Spleen (tissue), 11 donors: ENCODE data around the gene SH2D2A. TPM values are rescaled to one million over a fixed set of nuclear protein-coding genes. Genes with fewer than 3 reads are reported as not detected.

ENCODE experiments used
- DNase-seq: peaks from one replicate; pipeline ENCODE4 v3.0.0-alpha.2; 2020
- H3K27ac ChIP-seq, 8 donors: fragments of 200-600 bp; sonication (generic) in 7 of 8; 1 replicate in 4 of 8; 2 replicates in 4 of 8; pipeline versions ENCODE4 v1.5.0 to v1.8.0; 2016 to 2021; ENCODE audit warnings: inconsistent platforms in 4 of 8, mild to moderate bottlenecking in 4 of 8, moderate library complexity in 1 of 8
- H3K27me3 ChIP-seq, 7 donors: fragments of 200-600 bp; sonication (generic) in 6 of 7; replicated peaks in 1 of 7; 1 replicate in 4 of 7; 2 replicates in 3 of 7; pipeline versions ENCODE4 v1.5.0 to v1.8.0; 2016 to 2021; ENCODE audit warnings: inconsistent platforms in 3 of 7, mild to moderate bottlenecking in 1 of 7
- H3K36me3 ChIP-seq, 6 donors: fragments of 200-600 bp; sonication (generic) in 5 of 6; 1 replicate in 4 of 6; 2 replicates in 2 of 6; pipeline versions ENCODE4 v1.5.0 to v1.8.0; 2016 to 2021; ENCODE audit warnings: inconsistent platforms in 2 of 6
- H3K4me1 ChIP-seq, 6 donors: fragments of 200-600 bp; sonication (generic) in 5 of 6; 1 replicate in 3 of 6; 2 replicates in 3 of 6; pipeline versions ENCODE4 v1.5.0 to v1.8.0; 2016 to 2021; ENCODE audit warnings: inconsistent platforms in 3 of 6
- H3K4me3 ChIP-seq, 8 donors: fragments of 200-600 bp; sonication (generic) in 7 of 8; 1 replicate in 4 of 8; 2 replicates in 4 of 8; pipeline versions ENCODE4 v1.5.0 to v1.8.0; 2016 to 2021; ENCODE audit warnings: inconsistent platforms in 4 of 8, mild to moderate bottlenecking in 4 of 8, moderate library complexity in 2 of 8
- H3K9me3 ChIP-seq, 8 donors: fragments of 200-600 bp; sonication (generic) in 7 of 8; 1 replicate in 4 of 8; 2 replicates in 4 of 8; pipeline versions ENCODE4 v1.5.0 to v1.8.0; 2016 to 2021; ENCODE audit warnings: inconsistent platforms in 4 of 8
- CTCF ChIP-seq, 11 experiments: fragments of 200-600 bp in 7 of 11; fragments of 450-650 bp in 4 of 11; sonication (generic) in 4 of 11; IDR thresholded peaks in 8 of 11; conservative IDR thresholded peaks in 3 of 11; 1 replicate in 7 of 11; 2 replicates in 4 of 11; pipeline versions ENCODE4 v1.4.0 to v1.8.0; 2016 to 2021; ENCODE audit warnings: antibody characterized with exemption in 11 of 11, inconsistent platforms in 4 of 11, mild to moderate bottlenecking in 1 of 11
- POLR2A ChIP-seq, 3 donors: fragments of 450-650 bp; IDR thresholded peaks; one replicate each; pipeline ENCODE4 v1.5.1; 2017; ENCODE audit warnings: antibody characterized with exemption in 3 of 3, mild to moderate bottlenecking in 1 of 3
- POLR2AphosphoS5 ChIP-seq, 3 donors: sonication (generic); formaldehyde crosslinking; IDR thresholded peaks; one replicate each; pipeline ENCODE4 v1.5.1; 2017; ENCODE audit warnings: antibody characterized with exemption in 3 of 3
- WGBS, 5 donors: extraction: QIAGEN DNeasy Blood & Tissue Kit in 3 of 5; methylation state at CpG; one replicate each; pipeline versions ENCODE4 v1.1.5 to v1.1.7; 2013 to 2018; 5-methylcytosine and 5-hydroxymethylcytosine counted together
- intact Hi-C: fragments of 100-400 bp; cut with DNase I; formaldehyde crosslinking; loops from one replicate; pipeline ENCODE4 v1.15.0; 2023; ENCODE audit warnings: low total_unique reads
- polyA plus RNA-seq, 3 donors: library from polyadenylated mRNA; stranded (reverse); fragments of 200-250 nt; gene quantifications; one replicate each; pipeline ENCODE4 v1.2.1, GENCODE V29; 2013
- total RNA-seq, 7 donors: library from RNA; depleted of rRNA in 3 of 7; stranded (reverse); fragments of >200 nt in 3 of 7; fragmentation: NEBNext Ultra II Directional in 4 of 7; extraction: Animal tissue kit (Norgen Biotek cat#: 25700) in 4 of 7; gene quantifications; one replicate each; pipeline versions ENCODE4 v1.1.0 to v1.2.1, GENCODE V29; 2016 to 2021
- donor health status: healthy with polysubstance abuse.
- donor health status: DM: no; HTN: no; CAD: no; lungs with moderate emphysema.
- donor health status: DM: no; HTN: no; CAD: no.
- donor health status: Bipolar disorder and iron deficiency.
- donor health status: healthy.
- donor health status: DM: no; HTN: no; CAD: no.
- donor health status: DM: yes; HTN: yes; CAD: no.

Gene SH2D2A
- total and polyA plus RNA-seq, 10 donors, result 3.6 to 22.1 (median 12.4) TPM

- Histone ChIP-seq H3K27ac (peak overlapping the region in 1 of 8 donors; percentile 9), H3K27me3 (no peaks in the 10 kb centered on the region), H3K4me3 (no peak overlapping the region), H3K9me3 (no peaks in the 10 kb centered on the region), H3K4me1 (peaks cover 28 to 95% (median 72%) of the 10 kb centered on the region in 6 donors), H3K36me3 (peaks cover 0 to 61% (median 4%) of the 10 kb centered on the region in 6 donors)
- DNase-seq, result no peak
- intact Hi-C loops, result no loop called here
- WGBS, 5 donors, result 82 to 88% (median 84%) methylated on average over 3 of the region's 3 CpGs
- TF ChIP-seq CTCF (IDR thresholded peaks at IDR 0.05 in 8 of 11, conservative IDR thresholded peaks at IDR 0.05 in 3 of 11) (no peak), POLR2AphosphoS5 (IDR thresholded peaks at IDR 0.05) (no peak), POLR2A (IDR thresholded peaks at IDR 0.05) (no peak)
Measured at GRCh38 chr1:156773607-156774006, 43.0 kb downstream of the SH2D2A start.

DNA sequence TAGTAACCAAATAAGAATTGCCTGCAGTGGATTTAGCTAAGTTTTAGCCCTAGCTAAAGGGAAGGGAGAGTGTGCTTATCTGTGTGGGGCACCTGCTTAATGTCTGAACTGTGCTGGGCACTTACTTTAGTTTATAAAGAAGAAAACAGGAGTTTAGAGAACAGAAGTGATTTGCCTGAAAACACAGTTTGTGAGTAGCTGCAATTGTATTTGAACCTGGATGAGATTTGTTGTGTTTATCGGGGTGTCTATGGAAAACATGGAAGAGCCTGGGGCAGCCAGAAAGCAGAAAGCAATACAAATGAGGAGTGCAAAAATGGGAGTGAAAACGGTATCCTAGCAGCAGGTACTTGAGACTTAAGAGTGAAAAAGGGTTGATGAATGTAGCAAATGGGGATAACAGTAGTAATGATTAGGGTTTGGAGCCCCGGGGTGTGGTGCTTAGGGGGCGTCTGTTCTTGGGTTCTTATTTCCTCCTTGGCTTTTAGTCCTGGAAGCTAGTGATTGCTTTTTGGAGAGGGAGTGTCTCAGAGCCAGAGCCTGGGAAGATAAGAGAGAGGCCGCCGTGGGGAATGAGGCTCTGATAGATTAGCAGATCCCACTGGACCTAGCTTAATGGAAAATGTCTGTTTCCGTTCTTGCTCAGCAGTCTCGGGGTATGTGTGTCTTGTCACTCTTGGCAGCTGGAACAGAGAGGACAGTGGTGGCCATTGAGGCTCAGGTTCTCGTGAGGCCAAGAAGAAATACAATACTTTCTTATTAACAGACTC is 43.7 kb downstream of the SH2D2A start:
- H3K9me3 ChIP-seq, result no peaks in the 10 kb centered on the region
- H3K4me1 ChIP-seq, result peaks cover 34 to 95% (median 75%) of the 10 kb centered on the region in 6 donors
- peaks cover 0 to 54% (median 4%) of the 10 kb centered on the region in 6 donors for H3K36me3 ChIP-seq
- H3K4me3 ChIP-seq, result no peak overlapping the region
- H3K27ac ChIP-seq, result peak overlapping the region in 1 of 8 donors; percentile 9
- intact Hi-C loops, result no loop called here
- 57 to 77% (median 73%) methylated on average over 9 of the region's 9 CpGs for WGBS, 5 donors
- no peaks in the 10 kb centered on the region for H3K27me3 ChIP-seq
- TF ChIP-seq POLR2AphosphoS5 (IDR thresholded peaks at IDR 0.05), result no peak
- TF ChIP-seq CTCF (IDR thresholded peaks at IDR 0.05 in 8 of 11, conservative IDR thresholded peaks at IDR 0.05 in 3 of 11), result no peak
- TF ChIP-seq POLR2A (IDR thresholded peaks at IDR 0.05), result no peak
- no peak for DNase-seq

DNA sequence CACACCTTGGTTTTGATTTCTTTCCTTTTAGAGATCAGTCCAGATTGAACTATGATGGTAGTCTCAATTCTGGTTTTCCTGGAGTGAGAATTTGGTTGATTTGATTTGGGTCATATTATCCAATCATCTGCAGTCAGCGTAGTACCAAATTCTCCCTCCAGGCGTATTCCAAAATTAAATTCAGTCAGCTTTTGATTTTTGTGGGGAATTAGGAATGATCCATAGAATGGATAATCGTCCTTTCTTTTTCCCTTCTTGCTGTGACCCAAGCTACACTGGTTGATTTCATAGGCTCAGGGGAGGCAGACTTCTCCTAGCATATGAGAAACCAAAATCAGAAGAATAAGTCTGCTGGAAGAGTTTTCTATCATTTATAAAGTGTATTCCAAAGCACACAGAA is 44.4 kb downstream of the SH2D2A start:
- H3K4me3 ChIP-seq, result no peak overlapping the region
- intact Hi-C loops, result no loop called here
- TF ChIP-seq POLR2A (IDR thresholded peaks at IDR 0.05) (no peak), POLR2AphosphoS5 (IDR thresholded peaks at IDR 0.05) (no peak), CTCF (IDR thresholded peaks at IDR 0.05 in 8 of 11, conservative IDR thresholded peaks at IDR 0.05 in 3 of 11) (no peak)
- 86 to 96% (median 92%) methylated on average over 3 of the region's 3 CpGs for WGBS, 5 donors
- DNase-seq, result no peak
- H3K27me3 ChIP-seq, result no peaks in the 10 kb centered on the region
- peaks cover 0 to 53% (median 4%) of the 10 kb centered on the region in 6 donors for H3K36me3 ChIP-seq
- no peak overlapping the region for H3K27ac ChIP-seq
- peaks cover 29 to 90% (median 70%) of the 10 kb centered on the region in 6 donors for H3K4me1 ChIP-seq
- no peaks in the 10 kb centered on the region for H3K9me3 ChIP-seq

GRCh38 chr1:156768610-156769295 is 47.9 kb downstream of the SH2D2A start:
- WGBS, 5 donors, result 31 to 47% (median 41%) methylated on average over 8 of the region's 8 CpGs
- intact Hi-C loops, result no loop called here
- H3K36me3 ChIP-seq, result peaks cover 0 to 38% (median 4%) of the 10 kb centered on the region in 6 donors
- TF ChIP-seq POLR2A (IDR thresholded peaks at IDR 0.05) (no peak), CTCF (IDR thresholded peaks at IDR 0.05 in 8 of 11, conservative IDR thresholded peaks at IDR 0.05 in 3 of 11) (no peak), POLR2AphosphoS5 (IDR thresholded peaks at IDR 0.05) (no peak)
- no peak for DNase-seq
- H3K27ac ChIP-seq, result peak overlapping the region in 5 of 8 donors; percentile 90 to 97 (median 96)
- peaks cover 33 to 74% (median 64%) of the 10 kb centered on the region in 6 donors for H3K4me1 ChIP-seq
- peak overlapping the region; percentile 58 to 96 (median 78) for H3K4me3 ChIP-seq
- no peaks in the 10 kb centered on the region for H3K27me3 ChIP-seq
- H3K9me3 ChIP-seq, result no peaks in the 10 kb centered on the region
